Measurements from ENCODE around the gene XPR1.

Gene XPR1

GRCh38 chr1:180884588-180885300, 252.9 kb downstream of the XPR1 start:
- DNase-seq (ENCODE audit: low read depth in 1 of 2, low spot score in 1 of 2), result no peak

GRCh38 chr1:180886338-180886737, 254.5 kb downstream of the XPR1 start:
- DNase-seq (ENCODE audit: low read depth in 1 of 2, low spot score in 1 of 2), result no peak

- no peak for DNase-seq (ENCODE audit: low read depth in 1 of 2, low spot score in 1 of 2)
Measured at GRCh38 chr1:180887841-180888240, 256.0 kb downstream of the XPR1 start.

GRCh38 chr1:180888870-180889269, 257.0 kb downstream of the XPR1 start:
- no peak for DNase-seq (ENCODE audit: low read depth in 1 of 2, low spot score in 1 of 2)

GRCh38 chr1:180889325-180889724, 257.5 kb downstream of the XPR1 start:
- no peak for DNase-seq (ENCODE audit: low read depth in 1 of 2, low spot score in 1 of 2)

- no peak for DNase-seq (ENCODE audit: low read depth in 1 of 2, low spot score in 1 of 2)
Measured at GRCh38 chr1:180892272-180892671, 260.4 kb downstream of the XPR1 start.

GRCh38 chr1:180892675-180893074, 260.9 kb downstream of the XPR1 start:
- no peak for DNase-seq (ENCODE audit: low read depth in 1 of 2, low spot score in 1 of 2)

- DNase-seq (ENCODE audit: low read depth in 1 of 2, low spot score in 1 of 2), result no peak
Measured at GRCh38 chr1:180893614-180894013, 261.8 kb downstream of the XPR1 start.

- DNase-seq (ENCODE audit: low read depth in 1 of 2, low spot score in 1 of 2), result no peak
Measured at GRCh38 chr1:180896161-180896560, 264.3 kb downstream of the XPR1 start.

- DNase-seq (ENCODE audit: low read depth in 1 of 2, low spot score in 1 of 2), result no peak
Measured at GRCh38 chr1:180898441-180899219, 266.8 kb downstream of the XPR1 start.

- DNase-seq (ENCODE audit: low read depth in 1 of 2, low spot score in 1 of 2), result no peak
Measured at GRCh38 chr1:180899262-180899661, 267.4 kb downstream of the XPR1 start.

- DNase-seq (ENCODE audit: low read depth in 1 of 2, low spot score in 1 of 2), result no peak
Measured at GRCh38 chr1:180901076-180901990, 269.5 kb downstream of the XPR1 start.

GRCh38 chr1:180902541-180902940, 270.7 kb downstream of the XPR1 start:
- no peak for DNase-seq (ENCODE audit: low read depth in 1 of 2, low spot score in 1 of 2)

- no peak for DNase-seq (ENCODE audit: low read depth in 1 of 2, low spot score in 1 of 2)
Measured at GRCh38 chr1:180905927-180906326, 274.1 kb downstream of the XPR1 start.

GRCh38 chr1:180906511-180906910, 274.7 kb downstream of the XPR1 start:
- DNase-seq (ENCODE audit: low read depth in 1 of 2, low spot score in 1 of 2), result no peak

- DNase-seq (ENCODE audit: low read depth in 1 of 2, low spot score in 1 of 2), result no peak
Measured at GRCh38 chr1:180907313-180908055, 275.7 kb downstream of the XPR1 start.

GRCh38 chr1:180908074-180908765, 276.4 kb downstream of the XPR1 start:
- no peak for DNase-seq (ENCODE audit: low read depth in 1 of 2, low spot score in 1 of 2)

GRCh38 chr1:180909005-180909414, 277.2 kb downstream of the XPR1 start:
- no peak for DNase-seq (ENCODE audit: low read depth in 1 of 2, low spot score in 1 of 2)

- no peak for DNase-seq (ENCODE audit: low read depth in 1 of 2, low spot score in 1 of 2)
Measured at GRCh38 chr1:180909462-180909976, 277.7 kb downstream of the XPR1 start.

GRCh38 chr1:180911640-180912191, 279.9 kb downstream of the XPR1 start:
- no peak for DNase-seq (ENCODE audit: low read depth in 1 of 2, low spot score in 1 of 2)
